Vagina (tissue), 2 donors: ENCODE measurements around the gene TBC1D21.

Experiments used
- POLR2A ChIP-seq, 2 donors: fragments of 450-650 bp; IDR thresholded peaks; one replicate each; pipeline ENCODE4 v1.6.1; 2017; ENCODE audit warnings: antibody characterized with exemption in 2 of 2, mild to moderate bottlenecking in 2 of 2, moderate library complexity in 2 of 2
- TF ChIP-seq, protein P1 (sequence below), 3 experiments: fragments of 450-650 bp in 2 of 3; fragments of 200-600 bp in 1 of 3; sonication (generic) in 1 of 3; IDR thresholded peaks; one replicate each; pipeline ENCODE4 v1.5.1; 2017 to 2019; ENCODE audit warnings: antibody characterized with exemption in 3 of 3, mild to moderate bottlenecking in 2 of 3, moderate library complexity in 2 of 3

DNA sequence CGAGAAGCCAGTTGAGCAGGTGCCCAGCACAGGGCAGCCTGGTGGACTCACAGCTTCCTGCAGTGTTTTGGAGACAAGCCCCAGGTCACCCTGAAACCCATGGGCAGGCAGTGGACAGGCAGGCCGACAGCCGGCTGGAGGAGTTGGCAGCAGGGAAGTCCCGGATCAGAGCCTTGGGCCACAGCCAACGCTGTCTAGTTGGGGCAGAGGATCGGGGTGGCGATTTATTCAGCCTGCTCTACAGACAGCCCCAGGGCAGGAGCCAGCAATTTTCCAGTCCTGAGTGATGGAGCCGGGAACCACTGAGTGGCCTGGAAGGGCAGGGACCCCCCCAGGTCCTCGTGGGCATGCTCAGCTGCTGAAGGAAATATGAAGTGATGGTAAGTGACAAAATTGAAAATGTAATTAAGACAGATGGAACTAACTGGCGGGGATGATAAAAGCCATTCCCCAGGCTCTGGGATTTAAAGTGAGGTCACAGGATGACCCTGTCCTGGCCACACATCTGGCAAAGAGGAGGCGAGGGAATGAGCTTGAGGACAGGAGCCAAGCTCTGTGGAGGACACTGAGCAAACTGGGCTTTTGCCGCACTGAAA is 34.4 kb upstream of the TBC1D21 start:
- TF ChIP-seq POLR2A (IDR thresholded peaks at IDR 0.05) = no peak
- TF ChIP-seq, protein P1, sequence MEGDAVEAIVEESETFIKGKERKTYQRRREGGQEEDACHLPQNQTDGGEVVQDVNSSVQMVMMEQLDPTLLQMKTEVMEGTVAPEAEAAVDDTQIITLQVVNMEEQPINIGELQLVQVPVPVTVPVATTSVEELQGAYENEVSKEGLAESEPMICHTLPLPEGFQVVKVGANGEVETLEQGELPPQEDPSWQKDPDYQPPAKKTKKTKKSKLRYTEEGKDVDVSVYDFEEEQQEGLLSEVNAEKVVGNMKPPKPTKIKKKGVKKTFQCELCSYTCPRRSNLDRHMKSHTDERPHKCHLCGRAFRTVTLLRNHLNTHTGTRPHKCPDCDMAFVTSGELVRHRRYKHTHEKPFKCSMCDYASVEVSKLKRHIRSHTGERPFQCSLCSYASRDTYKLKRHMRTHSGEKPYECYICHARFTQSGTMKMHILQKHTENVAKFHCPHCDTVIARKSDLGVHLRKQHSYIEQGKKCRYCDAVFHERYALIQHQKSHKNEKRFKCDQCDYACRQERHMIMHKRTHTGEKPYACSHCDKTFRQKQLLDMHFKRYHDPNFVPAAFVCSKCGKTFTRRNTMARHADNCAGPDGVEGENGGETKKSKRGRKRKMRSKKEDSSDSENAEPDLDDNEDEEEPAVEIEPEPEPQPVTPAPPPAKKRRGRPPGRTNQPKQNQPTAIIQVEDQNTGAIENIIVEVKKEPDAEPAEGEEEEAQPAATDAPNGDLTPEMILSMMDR (IDR thresholded peaks at IDR 0.05) = no peak
